Keratinocyte (primary cell): ENCODE data around the gene LINGO1.

ENCODE experiments used
- EZH2 ChIP-seq: IDR thresholded peaks from one replicate; pipeline ENCODE4 v1.6.1; 2012; ENCODE audit warnings: inconsistent platforms, mild to moderate bottlenecking, low read length, moderate library complexity
- TF ChIP-seq, protein P1 (sequence below), 3 experiments: IDR thresholded peaks in 1 of 3; conservative IDR thresholded peaks in 1 of 3; optimal IDR thresholded peaks in 1 of 3; 2 replicates in 2 of 3; 3 replicates in 1 of 3; pipeline versions ENCODE3 to v1.5.1; 2011; ENCODE audit warnings: low read length in 3 of 3, mild to moderate bottlenecking in 3 of 3, moderate library complexity in 2 of 3, control low read depth in 1 of 3, inconsistent platforms in 1 of 3; ENCODE audit not compliant: insufficient read depth in 2 of 3; ENCODE audit errors: extremely low read depth in 1 of 3

DNA sequence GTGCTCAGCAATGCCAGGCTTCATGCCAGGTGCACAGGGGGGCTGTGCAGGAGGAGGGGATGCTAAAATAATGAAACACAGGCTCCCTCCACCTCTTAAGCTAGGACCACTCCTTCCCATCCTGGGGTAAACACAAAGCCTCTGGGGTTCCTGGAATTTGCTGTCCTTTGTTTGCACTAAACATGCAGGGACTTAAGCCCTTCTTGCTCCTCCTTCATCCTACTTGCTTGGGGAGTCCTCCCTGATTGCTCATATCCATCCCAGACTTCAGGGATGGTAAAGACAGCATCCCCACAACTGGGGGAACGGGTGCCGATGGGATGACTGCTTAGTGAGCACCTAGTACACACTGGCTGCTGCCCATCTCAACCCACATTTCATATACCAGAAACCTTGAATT is 5.1 kb downstream of the LINGO1 start:
- TF ChIP-seq, protein P1, sequence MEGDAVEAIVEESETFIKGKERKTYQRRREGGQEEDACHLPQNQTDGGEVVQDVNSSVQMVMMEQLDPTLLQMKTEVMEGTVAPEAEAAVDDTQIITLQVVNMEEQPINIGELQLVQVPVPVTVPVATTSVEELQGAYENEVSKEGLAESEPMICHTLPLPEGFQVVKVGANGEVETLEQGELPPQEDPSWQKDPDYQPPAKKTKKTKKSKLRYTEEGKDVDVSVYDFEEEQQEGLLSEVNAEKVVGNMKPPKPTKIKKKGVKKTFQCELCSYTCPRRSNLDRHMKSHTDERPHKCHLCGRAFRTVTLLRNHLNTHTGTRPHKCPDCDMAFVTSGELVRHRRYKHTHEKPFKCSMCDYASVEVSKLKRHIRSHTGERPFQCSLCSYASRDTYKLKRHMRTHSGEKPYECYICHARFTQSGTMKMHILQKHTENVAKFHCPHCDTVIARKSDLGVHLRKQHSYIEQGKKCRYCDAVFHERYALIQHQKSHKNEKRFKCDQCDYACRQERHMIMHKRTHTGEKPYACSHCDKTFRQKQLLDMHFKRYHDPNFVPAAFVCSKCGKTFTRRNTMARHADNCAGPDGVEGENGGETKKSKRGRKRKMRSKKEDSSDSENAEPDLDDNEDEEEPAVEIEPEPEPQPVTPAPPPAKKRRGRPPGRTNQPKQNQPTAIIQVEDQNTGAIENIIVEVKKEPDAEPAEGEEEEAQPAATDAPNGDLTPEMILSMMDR (optimal IDR thresholded peaks at IDR 0.05 in 1 of 3, IDR thresholded peaks at IDR 0.05 in 1 of 3, conservative IDR thresholded peaks at IDR 0.05 in 1 of 3; ENCODE audit: extremely low read depth in 1 of 3, insufficient read depth in 2 of 3, low read length in 3 of 3): no peak
- no peak for TF ChIP-seq EZH2
